Measurements from ENCODE around the gene ECHS1. TPM values are rescaled to one million over a fixed set of nuclear protein-coding genes. Genes with fewer than 3 reads are reported as not detected.

ECHS1 gene
- total and polyA plus RNA-seq, 9 of the 15 experiments (the other 6 are each of a cell fraction or from before 2014, with no cell fraction given), result 16.6 to 100 (median 68.1) TPM

DNA sequence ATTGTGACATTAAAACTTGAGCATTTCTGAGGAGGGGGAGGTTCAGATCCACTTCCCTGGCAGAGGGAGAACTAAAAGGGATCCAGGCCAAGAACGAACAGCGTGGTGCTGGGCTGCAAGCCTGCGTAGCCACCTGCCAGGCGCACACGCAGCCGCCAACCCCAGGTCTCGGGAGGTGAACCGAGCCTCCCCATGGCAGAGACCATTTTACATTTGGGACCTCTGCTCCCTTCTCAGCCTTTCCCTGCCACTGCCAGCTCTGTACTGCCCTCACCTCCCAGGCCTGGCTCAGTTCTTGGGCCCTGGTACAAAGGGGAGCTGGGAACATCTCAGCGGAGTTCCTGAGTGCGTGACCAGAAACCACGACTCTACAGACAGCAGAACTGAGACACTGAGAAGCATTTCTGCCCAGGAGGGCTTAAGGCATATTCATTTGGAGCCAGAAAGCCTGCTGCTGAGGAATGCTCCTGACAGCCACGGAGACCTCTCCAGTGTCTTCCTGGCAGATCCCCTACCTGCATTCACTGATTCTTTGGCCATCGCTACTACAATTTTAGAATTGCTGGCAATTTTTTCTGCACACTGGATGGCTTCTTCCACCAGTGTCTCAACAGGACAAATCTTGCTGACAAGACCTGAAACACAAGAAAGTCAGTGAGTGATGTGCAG, 7.6 kb downstream of the ECHS1 start:
- no peak for DNase-seq (ENCODE audit: extremely low read depth in 1 of 4, low spot score in 3 of 4)
- no TSS peak for BruUV-seq (replicated peaks)
- 100% methylated on average over 5 of the region's 13 CpGs for WGBS (ENCODE audit: insufficient coverage, low coverage, missing lambda C conversion rate)
- H3K27me3 ChIP-seq (ENCODE audit: control insufficient read depth in 2 of 2, insufficient read depth in 2 of 2, low read length in 2 of 2), result no peaks in the 10 kb centered on the region
- ATAC-seq, result no peak
- H3K79me2 ChIP-seq (ENCODE audit: control insufficient read depth, insufficient read depth, low read length), result no peaks in the 10 kb centered on the region
- FAIRE-seq, result no peak
- in situ Hi-C loops (cut with MboI), result no loop called here
- ChIA-PET POLR2A (no interaction called here), CTCF (ENCODE audit: low intra/inter-chr PET ratio) (no interaction called here)
- H3K27ac ChIP-seq (ENCODE audit: extremely low read depth, low read depth, low read length), result no peak overlapping the region
- intact Hi-C loops (cut with micrococcal nuclease), result no loop called here
- H3K9ac ChIP-seq (ENCODE audit: insufficient read depth in 1 of 2, low read depth in 2 of 2, low read length in 2 of 2), result no peak overlapping the region
- H3K4me3 ChIP-seq, result no peak overlapping the region
- H3K36me3 ChIP-seq (ENCODE audit: control insufficient read depth, insufficient read depth, low read length), result peaks cover 70% of the 10 kb centered on the region; the same call in 2 of the 3 replicates
- H3K9me3 ChIP-seq (replicated peaks; ENCODE audit: control insufficient read depth, insufficient read depth, low read depth, low read length), result no peaks in the 10 kb centered on the region
- no peaks in the 10 kb centered on the region for H3K9me1 ChIP-seq (ENCODE audit: control insufficient read depth, insufficient read depth, low read length)
- no peak overlapping the region for H3K4me2 ChIP-seq (ENCODE audit: insufficient read depth, low read length)
- H4K20me1 ChIP-seq (replicated peaks; ENCODE audit: control insufficient read depth, insufficient read depth, low read length), result 0 out of 2 replicates have a peak, but pooled peaks cover 3% of the 10 kb centered on the region
- TF ChIP-seq ZNF764 (CRISPR knock-in tag; IDR thresholded peaks at IDR 0.05; ENCODE audit: low read depth) (no peak), CBX1 (IDR thresholded peaks at IDR 0.05; ENCODE audit: low read depth) (no peak), RBFOX2 (IDR thresholded peaks at IDR 0.05; ENCODE audit: low read depth, low read length) (0 out of 2 replicates have a peak, but pooled peaks have one; percentile 4), EGR1 (conservative IDR thresholded peaks at IDR 0.05) (no peak), HCFC1 (IDR thresholded peaks at IDR 0.05; ENCODE audit: low read depth, low read length) (no peak), ZNF143 (CRISPR knock-in tag; IDR thresholded peaks at IDR 0.05) (no peak)
- H2AFZ ChIP-seq (ENCODE audit: low read depth, low read length), result no peak overlapping the region
- H3K4me1 ChIP-seq (replicated peaks in 1 of 2; ENCODE audit: control insufficient read depth in 2 of 2, insufficient read depth in 2 of 2, low read length in 2 of 2), result peaks cover 3 to 8% of the 10 kb centered on the region in 2 experiments; a peak in 3 of 5 replicates
